ENCODE results near the gene MAD1L1.
"Not testable (repeated sequence)": the region's sequence is repeated elsewhere in the genome, so short reads cannot be mapped to it uniquely, and the experiment has no call there.

MAD1L1 gene

GRCh38 chr7:2173189-2173827 lies 59.4 kb downstream of the MAD1L1 start:
- no peak for DNase-seq (ENCODE audit: low read depth)

- no peak for DNase-seq (ENCODE audit: low read depth)
Observed at GRCh38 chr7:2172311-2173188, 60.2 kb downstream of the MAD1L1 start.

- DNase-seq (ENCODE audit: low read depth) = no peak
Observed at GRCh38 chr7:2171855-2172254, 60.9 kb downstream of the MAD1L1 start.

- DNase-seq (ENCODE audit: low read depth) = no peak
Observed at GRCh38 chr7:2170576-2171521, 61.9 kb downstream of the MAD1L1 start.

- no peak for DNase-seq (ENCODE audit: low read depth)
Observed at GRCh38 chr7:2169923-2170575, 62.7 kb downstream of the MAD1L1 start.

- no peak for DNase-seq (ENCODE audit: low read depth)
Observed at GRCh38 chr7:2168615-2169311, 64.0 kb downstream of the MAD1L1 start.

- DNase-seq (ENCODE audit: low read depth) = no peak
Observed at GRCh38 chr7:2166625-2167280, 66.0 kb downstream of the MAD1L1 start.

GRCh38 chr7:2165610-2166594 lies 66.8 kb downstream of the MAD1L1 start:
- no peak for DNase-seq (ENCODE audit: low read depth)

GRCh38 chr7:2165239-2165609 lies 67.5 kb downstream of the MAD1L1 start:
- DNase-seq (ENCODE audit: low read depth) = no peak

- no peak for DNase-seq (ENCODE audit: low read depth)
Observed at GRCh38 chr7:2164646-2165045, 68.1 kb downstream of the MAD1L1 start.

GRCh38 chr7:2163600-2164555 lies 68.9 kb downstream of the MAD1L1 start:
- DNase-seq (ENCODE audit: low read depth) = no peak

- no peak for DNase-seq (ENCODE audit: low read depth)
Observed at GRCh38 chr7:2162959-2163358, 69.8 kb downstream of the MAD1L1 start.

- not testable (repeated sequence) for DNase-seq (ENCODE audit: low read depth)
Observed at GRCh38 chr7:2162004-2162902, 70.5 kb downstream of the MAD1L1 start.

- no peak for DNase-seq (ENCODE audit: low read depth)
Observed at GRCh38 chr7:2159176-2159520, 73.6 kb downstream of the MAD1L1 start.

GRCh38 chr7:2158331-2159175 lies 74.2 kb downstream of the MAD1L1 start:
- no peak for DNase-seq (ENCODE audit: low read depth)
